Right hindlimb (tissue), 1 donor: Measurements from ENCODE around the gene POLR2E.

ENCODE experiments used
- DNase-seq: peaks from one replicate; pipeline ENCODE4 v3.0.0-alpha.2; 2018

The POLR2E gene

DNA sequence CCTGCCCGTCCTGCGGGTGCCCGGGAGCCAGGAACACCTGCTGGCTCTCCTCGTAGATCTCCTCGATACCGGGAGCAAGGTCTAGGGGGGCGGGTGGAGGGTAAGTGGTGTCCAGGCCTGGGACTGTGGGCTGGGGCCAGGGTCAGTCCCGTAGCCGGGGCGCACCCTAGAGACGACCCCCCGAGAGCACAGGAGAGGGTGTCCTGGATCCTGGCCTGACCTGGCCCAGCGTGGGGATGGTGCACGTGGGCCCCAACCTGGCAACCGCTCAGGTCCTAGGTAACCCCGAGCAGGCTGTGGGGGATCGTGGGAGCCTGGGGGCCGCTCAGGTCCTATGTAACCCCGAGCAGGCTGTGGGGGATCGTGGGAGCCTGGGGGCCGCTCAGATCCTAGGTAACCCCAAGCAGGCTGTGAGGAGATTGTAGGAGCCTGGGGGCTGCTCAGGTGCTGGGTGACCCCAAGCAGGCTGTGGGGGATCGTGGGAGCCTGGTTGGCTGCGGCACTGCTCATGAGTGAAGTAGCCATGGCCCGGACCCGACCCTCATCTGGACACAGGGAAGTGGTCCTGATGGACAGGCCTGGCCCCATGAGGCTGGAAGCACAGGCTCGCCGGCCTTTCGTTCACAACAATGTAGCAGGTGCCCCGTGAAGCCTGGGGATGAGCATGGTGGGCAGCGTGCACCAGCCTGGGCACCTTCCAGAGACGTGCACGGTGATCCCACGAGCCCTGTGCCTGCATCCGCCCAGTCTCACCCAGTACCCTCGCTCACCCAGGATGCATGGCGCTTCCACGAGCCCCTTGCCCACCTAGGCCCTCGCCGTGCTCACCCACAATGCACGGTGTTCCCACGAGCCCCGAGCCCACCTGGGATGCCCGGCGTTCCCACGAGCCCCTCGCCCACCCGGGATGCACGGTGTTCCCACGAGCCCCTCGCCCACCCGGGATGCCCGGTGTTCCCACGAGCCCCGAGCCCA lies 14.8 kb upstream of the POLR2E start:
- no peak for DNase-seq

GRCh38 chr19:1109032-1109551 lies 13.9 kb upstream of the POLR2E start:
- no peak for DNase-seq

- no peak for DNase-seq
Observed at GRCh38 chr19:1108291-1109031, 13.3 kb upstream of the POLR2E start.

- no peak for DNase-seq
Observed at GRCh38 chr19:1107661-1108261, 12.6 kb upstream of the POLR2E start.

GRCh38 chr19:1106841-1107660 lies 11.9 kb upstream of the POLR2E start:
- no peak for DNase-seq

GRCh38 chr19:1105873-1106840 lies 11.0 kb upstream of the POLR2E start:
- DNase-seq = no peak

DNA sequence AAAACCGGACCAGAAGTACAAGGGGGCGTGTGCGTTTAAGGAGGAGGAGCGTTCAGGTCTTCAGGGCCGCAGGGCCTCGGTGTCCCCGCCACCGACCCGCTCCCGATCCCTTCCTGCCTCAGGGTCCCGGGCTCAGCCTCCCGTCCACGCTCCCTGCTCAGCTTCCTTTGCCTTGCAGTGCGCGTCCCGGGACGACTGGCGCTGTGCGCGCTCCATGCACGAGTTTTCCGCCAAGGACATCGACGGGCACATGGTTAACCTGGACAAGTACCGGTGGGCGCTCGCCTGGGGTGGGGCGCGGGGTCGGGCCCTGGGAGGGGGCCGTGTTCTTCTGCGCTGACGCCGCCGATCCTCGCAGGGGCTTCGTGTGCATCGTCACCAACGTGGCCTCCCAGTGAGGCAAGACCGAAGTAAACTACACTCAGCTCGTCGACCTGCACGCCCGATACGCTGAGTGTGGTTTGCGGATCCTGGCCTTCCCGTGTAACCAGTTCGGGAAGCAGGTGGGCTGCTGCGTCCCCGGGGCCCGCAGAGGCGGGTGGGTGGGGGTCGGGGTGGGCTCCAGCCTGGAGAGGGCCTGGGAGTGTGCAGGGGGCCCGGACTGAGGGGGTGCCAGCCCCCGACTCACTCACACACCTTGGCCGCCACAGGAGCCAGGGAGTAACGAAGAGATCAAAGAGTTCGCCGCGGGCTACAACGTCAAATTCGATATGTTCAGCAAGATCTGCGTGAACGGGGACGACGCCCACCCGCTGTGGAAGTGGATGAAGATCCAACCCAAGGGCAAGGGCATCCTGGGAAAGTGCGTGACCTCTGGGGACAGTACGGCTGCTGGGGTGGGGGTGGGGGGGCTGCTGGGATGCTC lies 10.1 kb upstream of the POLR2E start:
- no peak for DNase-seq

DNA sequence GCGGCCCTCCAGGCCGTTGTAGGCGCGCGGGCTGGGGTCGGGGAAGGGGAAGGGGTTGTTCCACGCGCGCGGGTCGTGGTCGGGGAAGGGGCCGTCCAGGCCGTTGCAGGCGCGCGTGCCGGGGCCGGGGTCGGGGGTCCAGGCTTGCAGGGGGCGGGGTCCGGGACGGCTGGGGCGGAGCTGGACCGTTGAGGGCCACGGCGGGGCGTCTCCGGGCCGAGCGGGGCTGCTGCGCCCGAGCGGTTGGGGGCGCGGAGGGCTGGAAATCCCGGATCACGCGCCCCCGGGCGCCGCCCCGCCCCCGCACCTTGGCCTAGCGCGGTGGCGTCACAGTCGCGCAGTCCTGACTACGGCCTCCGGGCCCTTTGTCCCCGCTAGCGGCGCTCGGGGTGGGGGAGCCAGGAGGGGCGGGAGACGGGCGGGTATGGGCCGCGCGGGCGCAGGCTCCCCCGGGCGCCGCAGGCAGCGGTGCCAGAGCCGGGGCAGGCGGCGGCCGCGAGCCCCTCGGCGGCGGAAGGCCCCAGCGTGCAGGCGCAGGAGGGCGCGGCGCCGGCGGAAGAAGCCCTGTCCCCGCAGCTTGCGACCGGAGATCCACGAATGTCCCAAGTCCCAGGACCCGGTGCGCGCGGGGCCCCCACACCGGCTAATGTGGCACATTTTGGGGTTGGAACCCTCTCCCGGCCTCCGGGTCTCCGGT lies 9.3 kb upstream of the POLR2E start:
- peak; percentile 80 for DNase-seq

DNA sequence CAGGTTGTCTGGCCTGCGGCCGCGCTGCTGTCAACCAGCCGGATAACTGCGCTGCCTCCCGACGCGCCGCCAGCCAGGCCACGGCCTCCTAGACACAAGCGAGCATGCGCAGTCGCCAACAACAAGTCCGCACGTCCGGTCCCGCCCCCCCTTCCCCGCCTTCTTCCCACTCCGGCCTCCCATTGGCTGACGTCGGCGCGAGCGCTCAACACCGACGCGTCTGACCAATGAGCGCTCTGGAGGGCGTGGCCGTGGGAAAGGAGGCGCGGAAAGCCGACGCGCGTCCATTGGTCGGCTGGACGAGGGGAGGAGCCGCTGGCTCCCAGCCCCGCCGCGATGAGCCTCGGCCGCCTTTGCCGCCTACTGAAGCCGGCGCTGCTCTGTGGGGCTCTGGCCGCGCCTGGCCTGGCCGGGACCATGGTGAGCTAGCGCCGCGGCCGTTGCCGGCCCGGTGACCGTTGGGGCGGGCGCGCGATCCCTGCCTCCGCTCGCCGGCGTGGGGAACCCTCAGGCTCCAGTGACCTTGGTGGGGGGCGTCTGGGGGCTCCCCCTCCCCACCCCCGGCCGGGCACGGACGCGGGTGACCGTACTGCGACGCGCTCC lies 8.6 kb upstream of the POLR2E start, which contains the start of gene GPX4:
GPX4 (plus strand) TSS at position 287 of the 603 bp plus-strand sequence; CDS start at position 337, 50 bp downstream.
- peak; percentile 100 for DNase-seq

- DNase-seq = no peak
Observed at GRCh38 chr19:1103132-1103707, 8.0 kb upstream of the POLR2E start.

DNA sequence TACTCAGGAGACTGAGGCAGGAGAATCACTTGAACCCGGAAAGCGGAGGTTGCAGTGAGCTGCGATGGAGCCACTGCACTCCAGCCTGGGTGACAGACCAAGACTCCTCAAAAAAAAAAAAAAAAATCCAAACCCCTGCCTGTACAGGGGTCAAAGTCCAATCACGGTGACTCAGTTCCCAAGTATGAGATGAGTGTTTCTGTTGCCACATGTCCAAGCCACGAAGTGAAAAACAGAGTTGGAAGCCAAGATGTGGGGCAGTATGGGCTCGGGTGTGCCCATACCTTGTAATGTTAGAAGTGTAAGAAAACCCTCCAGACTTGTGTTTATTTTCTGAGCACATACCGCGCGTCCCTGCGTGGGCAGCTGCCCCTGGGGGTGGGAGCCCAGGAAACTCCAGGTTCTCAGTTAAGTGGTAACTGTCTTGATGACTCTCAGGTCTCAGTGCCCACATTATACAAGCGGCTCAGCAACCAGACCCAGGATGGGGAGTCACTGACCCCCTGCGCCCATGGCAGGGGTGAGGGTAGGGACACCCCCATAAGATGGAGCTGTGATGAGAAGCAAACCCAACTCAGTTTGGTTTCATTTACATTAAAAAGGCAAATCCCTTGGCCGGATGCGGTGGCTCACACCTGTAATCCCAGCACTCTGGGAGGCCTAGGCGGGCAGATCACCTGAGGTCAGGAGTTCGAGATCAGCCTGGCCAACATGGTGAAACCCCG lies 7.4 kb upstream of the POLR2E start:
- DNase-seq = no peak

DNA sequence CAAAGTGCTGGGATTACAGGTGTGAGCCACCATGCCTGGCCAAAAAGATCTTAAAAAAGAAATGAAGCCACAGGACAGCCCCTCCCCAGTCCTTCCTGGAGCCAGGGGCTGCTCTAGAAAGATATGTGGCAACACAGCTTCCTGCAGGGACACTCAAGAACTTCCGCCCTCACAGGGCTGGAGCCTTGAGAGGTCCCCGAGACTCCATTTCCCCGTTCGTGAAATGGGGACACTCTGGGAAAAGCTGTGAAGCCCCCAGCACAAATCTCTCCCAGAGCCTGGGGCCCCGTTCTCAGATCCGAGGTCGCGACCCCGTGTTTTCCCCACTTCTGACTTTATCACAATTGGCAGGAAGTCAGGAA lies 6.1 kb upstream of the POLR2E start:
- no peak for DNase-seq

DNA sequence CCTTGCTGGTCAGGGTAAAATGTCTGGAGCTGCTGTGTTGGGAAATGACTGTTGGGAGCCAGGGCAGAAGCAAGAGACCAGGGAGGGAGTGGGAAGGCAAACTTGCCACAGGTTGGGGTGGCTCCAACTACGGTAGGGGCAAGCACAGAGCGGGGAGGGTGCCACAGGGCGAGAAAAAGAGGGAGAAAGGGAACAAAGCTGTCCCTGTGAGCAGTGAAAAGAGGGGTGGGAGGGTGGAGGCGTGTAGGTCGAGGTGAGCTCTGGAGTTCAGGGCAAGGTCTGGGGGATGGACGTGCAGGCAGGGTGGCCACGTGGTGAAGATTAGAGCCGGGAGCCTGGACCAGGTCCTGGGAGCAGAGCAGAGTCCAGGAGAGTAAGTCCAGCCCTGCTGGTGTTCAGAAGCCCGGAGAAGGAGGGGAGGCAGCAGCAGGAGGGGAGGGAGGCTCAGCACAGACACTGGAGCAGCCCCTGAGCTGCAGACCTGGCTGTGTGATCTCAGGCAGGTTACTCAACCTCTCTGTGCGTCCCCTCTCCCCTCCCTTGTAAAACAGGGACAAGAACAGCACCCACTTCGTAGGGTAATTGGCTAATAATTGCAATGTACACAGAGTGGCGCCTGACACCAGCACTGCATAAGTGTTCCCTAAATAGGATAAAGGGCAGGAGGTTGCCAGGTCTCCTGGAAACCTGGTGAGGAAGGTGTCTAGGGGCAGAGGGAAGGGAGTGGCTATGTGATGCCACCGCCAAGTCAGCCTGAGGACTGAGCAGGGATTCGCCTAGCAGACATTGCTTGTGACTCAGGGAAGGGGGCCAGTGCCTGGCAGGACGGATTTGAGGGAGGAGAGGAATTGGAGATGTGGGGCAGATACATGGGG lies 3.2 kb upstream of the POLR2E start:
- DNase-seq = no peak

DNA sequence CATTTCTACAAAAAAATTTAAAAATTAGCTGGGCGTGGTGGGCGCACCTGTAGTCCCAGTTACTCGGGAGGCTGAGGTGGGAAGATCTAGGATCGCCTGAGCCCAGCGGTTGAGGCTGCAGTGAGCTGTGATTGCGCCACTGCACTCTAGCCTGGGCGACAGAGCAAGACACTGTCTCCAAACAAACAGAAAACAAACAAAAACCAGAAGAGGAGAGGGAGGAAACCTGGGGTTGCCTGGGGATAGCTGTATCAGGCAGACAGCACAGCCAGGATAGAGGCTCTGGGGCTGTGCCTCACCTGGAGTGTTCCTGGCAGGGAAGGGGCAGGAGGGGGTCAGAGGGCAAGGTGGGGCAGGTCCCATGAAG lies 2.6 kb upstream of the POLR2E start:
- no peak for DNase-seq

DNA sequence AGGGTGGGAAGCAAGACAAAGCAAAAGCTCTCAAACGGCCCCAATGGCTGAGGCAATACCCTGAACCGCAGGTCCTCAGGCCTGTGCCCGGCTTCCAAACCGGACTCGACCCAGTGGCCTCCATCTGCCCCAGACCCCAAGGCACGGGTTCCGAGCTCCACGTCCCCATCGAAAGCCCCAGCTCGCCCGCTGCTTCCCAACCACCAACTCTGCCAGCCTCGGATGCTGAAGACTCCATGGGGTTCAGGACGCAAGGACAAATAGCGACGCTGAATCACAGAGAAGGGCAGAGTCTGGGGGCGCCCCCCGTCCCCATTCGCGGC lies 559 bp downstream of the POLR2E start:
- no peak for DNase-seq

- DNase-seq = no peak
Observed at GRCh38 chr19:1093811-1094553, 1.2 kb downstream of the POLR2E start.
